ENCODE results near the gene ARL6IP6.
"Not testable (repeated sequence)": the region's sequence is repeated elsewhere in the genome, so short reads cannot be mapped to it uniquely, and the experiment has no call there.

The ARL6IP6 gene

DNA sequence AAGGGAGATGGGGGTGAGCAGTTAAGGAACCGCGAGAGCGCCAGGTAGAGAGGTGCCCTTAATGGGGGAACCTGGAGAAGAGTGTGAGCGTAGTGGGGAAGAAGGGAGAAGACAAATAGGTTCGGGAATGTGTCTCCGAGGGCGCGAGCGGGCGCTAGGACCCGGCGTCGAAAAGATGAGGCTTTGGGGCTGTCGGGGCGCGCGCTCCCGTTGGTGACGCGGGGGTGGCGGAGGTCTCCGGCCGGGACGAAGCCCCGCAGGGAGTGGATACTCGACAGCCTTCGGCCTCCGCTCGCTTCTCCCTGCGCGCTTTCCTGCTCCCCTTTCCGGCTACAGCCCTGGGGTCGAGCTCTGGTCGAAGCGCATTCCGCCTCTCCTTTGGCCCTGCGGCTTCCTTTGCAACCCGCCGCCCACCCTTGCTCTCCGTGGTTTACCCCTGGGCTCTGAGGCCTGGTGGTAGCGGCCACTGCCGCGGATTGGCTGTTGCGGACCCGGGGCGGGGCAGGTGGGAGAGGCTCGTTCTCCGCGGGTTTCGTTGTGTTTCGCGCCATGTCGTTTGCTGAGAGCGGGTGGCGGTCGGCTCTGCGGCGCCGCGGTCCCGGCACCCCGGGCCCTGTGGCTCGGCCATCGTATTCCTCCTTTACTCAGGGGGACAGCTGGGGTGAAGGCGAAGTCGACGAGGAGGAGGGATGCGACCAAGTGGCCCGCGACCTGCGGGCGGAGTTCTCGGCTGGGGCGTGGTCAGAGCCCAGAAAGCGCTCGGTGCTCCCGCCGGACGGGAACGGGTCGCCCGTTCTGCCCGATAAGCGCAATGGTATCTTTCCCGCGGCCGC, at the start of gene ARL6IP6:
Gene ARL6IP6 (plus strand): TSS at position 545 of the 833 bp plus-strand sequence. CDS start 5 bp downstream, at position 550.
- peak; percentile 92 for DNase-seq

DNA sequence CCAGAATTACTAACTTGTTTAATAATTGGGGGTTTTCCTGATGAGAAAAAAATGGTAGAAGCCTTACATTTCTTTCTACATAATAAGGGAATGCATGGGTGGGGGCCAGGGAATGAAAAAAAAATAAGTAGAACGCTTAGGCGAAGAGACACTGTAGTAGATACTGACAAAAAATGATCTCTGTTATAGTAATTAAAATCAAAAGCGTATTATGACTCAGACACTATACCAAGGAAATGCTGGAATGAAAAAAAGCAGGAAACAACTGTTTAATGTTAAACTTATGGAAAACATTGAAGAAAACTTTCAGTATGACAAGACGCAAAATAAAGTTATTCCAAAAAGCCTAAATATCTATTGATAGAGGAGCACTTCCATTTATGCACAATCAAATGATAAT, 44.1 kb upstream of the ARL6IP6 start:
- no peak for DNase-seq

DNA sequence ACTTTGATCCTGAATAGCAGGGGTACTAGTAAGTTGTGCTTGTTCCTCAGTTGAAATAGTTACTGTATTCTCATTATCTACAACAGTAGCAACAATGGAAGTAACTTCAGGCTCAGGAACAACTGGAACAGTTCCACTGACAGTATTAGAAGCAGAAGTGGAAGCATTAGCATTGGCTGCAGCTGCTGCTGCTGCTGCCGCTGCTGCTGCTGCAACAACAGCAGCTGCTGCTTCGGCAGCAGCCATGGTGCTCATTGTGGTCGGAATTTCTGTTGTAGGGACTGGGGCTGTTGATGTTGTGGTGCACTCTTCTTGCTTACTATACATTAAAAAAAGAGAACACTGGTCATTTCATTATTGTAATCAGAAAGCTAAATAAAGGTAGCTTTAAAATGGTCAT, 42.0 kb upstream of the ARL6IP6 start:
- DNase-seq, result no peak

DNA sequence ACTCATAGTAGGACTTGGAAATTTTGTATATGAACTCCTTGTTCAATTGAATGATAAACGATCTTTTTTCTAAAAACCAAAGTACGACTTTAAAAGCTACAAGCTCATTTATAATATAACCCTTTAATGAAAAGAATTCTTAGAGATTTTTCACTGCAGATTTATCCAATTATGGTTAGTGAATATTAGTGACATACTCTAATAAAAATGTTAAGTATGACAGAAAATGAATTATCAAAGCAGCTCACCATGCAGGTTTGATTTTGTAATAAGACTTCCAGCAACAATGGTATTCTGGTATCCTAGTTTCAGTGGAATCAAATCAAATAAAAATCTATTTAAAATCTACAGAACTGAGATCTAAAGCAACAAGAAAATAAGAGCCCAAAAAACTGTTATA, 39.6 kb upstream of the ARL6IP6 start:
- no peak for DNase-seq

DNA sequence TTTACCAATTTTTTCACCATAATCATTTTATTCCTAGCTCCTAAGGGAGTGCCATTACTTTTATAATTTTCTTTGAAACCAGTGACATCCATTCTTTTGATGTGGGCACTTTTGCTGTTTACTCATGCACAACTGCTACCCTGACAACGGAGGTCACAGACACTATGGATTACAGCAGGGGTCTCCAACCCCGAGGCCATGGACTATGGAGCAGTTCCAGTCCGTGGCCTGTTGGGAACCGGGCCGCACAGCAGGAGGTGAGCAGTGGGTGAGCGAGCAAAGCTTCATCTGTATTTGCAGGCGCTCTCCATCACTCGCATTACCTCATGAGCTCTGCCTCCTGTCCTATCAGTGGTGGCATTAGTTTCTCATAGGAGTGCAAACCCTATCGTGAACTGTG, 35.8 kb upstream of the ARL6IP6 start:
- no peak for DNase-seq

DNA sequence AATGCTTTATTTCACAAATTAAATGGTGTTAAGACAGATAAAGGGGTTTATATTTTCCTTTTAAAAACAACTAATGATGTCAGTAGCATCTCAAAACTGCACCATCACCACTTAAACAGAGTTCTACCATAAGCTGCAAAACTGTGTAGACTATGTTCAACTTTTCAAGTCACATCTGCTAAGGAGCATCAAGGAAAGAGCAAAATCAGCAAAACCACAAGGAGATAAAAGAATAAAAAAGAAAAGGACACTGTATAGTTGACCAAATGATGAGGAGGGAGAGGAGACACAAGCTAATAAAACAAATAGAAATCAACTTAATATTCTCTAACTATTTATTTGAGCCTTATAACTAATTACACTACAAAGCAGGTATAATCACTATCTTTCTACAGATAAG, 35.0 kb upstream of the ARL6IP6 start:
- no peak for DNase-seq

DNA sequence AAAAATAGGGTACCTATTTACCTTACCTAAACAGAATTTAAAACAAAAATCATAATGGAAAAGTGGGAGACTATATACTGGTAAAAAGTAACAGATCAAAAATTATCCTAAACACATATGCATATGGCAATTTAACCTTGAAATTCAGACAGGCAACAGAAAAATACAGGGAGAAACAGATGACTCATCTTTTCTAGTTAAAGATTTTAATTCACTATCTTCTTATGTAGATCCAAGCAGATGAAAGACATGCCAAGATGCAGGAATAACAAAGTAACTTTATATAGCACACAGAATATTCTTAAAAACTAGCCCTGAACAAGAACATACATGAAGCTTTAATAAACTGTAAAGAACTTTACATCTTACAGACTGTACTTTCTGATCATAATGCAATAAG, 32.1 kb upstream of the ARL6IP6 start:
- no peak for DNase-seq

DNA sequence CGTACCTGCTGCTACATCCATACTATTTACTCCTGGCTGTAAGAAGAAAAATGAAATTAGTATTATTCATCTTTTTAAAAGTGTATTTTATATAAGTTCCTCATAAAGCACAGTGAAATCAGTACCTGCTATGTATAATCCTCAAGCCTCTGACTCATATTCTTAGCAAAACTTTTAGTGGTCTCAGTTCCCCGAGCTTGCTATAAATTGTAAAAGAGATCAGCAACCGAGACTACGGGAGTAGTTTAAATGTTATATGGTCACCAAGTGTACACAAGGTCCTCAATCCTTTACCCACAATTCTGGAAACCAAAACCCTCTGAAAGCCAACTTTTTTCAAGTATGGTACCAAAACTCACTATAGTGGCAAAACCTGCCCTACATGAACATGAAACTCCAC, 25.4 kb upstream of the ARL6IP6 start:
- DNase-seq, result no peak

DNA sequence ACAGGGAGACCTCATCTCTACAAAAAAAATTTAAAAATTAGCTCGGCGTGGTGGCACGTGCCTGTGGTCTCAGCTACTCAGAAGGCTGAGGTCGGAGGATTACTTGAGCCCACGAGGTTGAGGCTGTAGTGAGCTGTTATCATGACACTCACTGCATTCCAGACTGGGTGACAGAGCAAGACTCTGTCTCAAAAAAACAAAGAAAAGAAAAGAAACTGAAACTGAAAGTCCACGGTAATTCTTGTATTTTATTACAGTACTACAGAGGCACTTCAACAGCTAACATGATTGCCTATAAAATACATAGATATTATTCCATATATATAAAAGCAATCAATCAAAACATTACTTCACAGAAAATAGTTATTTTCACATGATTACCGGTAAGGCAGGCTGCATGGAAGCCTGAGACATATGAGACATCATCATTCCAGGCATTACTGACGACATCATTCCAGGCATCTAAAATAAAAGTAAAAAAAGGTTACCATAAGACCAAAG, 24.2 kb upstream of the ARL6IP6 start:
- no peak for DNase-seq

DNA sequence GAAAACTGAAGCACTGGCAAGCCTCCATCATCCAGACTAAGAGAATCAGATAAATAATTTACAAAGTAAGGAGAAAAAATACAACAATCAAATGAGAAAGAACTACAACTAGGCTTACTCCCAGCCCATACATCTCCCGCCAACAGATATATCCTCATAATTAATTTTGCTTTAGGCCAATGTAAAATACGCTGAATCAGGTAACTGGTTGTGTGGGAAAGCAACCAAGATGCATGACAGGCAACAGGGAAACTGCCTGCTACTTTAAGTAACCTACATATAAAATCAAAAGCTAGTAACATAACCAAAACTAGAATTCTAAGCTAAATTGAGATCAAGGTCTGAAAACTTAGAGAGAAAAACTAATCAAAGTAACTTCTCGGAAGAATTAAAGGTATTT, 22.7 kb upstream of the ARL6IP6 start:
- no peak for DNase-seq

DNA sequence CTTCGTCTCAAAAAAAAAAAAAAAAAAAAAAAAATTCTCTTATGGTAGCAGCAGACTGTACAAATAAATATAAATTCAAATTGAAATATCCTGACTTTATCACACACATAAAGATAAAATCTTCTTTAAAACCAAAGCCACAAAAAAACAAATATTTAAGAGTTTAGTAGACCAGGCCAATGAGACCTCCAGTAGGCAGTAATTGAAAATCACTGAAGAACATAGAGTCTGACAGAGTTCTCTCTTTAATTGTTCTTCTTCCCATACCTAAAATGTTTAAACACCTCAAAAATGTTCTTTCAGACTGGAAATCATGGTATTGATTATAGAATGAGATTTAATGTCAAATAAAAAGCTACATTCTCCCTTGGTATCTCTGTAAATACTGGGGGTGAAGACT, 21.9 kb upstream of the ARL6IP6 start:
- no peak for DNase-seq

DNA sequence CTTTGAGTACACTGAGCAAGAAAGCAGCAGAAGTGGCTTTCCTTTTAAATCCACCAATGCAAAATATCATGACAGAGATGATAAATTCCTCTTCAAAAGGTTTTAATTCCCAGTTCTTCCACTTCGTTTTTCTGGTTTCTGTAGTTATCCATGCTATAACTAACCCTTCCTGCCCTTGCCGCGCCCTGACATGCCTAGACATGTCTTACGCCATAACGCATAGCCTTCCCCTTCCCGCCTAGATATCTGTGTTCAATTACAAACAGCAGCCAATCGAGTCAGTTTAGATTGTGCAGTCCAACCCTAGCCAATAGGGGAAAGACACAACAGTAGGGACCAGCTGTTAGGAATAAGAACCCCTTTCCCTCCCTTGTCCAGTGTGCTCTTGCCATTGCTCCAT, 17.2 kb upstream of the ARL6IP6 start:
- no peak for DNase-seq

DNA sequence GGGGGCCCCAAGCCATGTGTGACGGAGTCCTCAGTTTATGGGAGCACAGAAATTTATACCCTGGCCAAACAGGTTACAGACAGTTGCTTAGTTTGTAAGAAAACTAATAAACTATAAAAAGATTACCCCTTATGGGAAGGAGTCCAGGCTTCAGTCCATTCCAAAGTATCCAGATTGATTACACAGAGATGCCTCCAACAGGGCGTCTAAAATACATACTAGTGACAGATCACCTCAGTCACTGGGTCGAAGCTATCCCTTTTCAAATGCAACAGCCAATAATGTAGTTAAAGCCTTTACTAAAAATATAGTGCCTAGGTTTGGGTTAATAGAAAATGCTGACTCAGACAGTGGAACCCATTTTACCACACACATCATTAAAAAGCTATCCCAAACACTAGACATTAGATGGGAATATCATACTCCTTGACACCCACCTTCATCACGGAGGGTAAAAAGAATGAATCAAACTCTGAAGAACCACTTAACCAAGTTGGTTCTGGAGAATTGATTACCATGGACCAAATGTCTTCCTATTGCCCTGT, 11.9 kb upstream of the ARL6IP6 start:
- DNase-seq, result no peak

DNA sequence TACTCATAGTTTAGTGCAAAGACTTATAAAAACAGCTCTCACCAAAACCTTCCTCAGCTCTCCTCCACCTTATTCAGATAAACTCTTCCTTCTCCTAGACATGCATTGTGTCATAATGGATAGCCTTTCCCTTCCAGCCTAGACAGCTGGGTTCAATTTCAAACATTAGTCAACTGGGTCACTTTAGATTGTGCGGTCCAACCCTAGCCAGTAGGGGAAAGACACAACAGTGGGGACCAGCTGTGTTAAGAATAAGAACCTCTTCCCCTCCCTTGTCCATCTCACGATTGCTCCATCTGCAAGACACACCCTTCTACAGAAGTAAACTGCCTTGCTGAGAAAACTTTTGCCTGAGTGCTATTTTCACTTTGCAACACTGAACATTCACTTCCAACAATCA, 9.7 kb upstream of the ARL6IP6 start:
- no peak for DNase-seq

DNA sequence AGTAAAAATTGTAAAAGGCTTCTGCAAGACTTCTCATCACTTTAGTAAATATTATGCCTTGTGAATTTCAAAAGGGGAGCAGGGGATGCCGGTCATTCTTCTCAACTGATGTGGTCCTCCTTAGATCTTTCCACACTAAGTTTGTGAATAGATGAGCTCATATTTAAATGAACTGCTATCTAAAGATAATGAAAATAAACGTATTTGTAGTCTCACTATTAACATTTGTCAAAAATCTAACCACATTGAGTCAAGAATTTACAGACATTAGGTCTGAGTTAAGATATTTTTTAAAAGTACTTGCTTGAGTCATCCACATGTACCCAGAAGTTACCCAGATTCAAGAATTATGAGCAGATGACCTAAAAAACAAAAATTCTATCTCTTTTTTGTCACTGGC, 7.7 kb upstream of the ARL6IP6 start:
- no peak for DNase-seq

DNA sequence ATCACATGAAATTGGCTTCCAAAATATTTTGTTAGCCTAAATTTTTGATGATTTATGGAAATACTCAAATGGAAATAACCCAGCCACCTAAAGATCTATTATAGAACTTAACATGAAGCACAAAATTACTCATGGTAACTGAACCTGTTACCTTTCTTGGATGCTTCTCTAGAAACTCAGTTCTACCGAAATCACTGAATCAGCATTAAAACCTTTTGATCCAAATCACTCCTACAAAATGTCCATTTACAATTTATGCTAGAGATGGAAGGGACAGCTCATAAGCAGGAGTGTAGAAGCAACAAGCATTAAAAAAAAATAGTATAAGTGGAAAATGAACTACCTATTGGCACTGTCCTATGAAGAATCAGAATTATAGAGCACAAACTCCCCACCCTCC, 3.3 kb upstream of the ARL6IP6 start:
- DNase-seq, result no peak

DNA sequence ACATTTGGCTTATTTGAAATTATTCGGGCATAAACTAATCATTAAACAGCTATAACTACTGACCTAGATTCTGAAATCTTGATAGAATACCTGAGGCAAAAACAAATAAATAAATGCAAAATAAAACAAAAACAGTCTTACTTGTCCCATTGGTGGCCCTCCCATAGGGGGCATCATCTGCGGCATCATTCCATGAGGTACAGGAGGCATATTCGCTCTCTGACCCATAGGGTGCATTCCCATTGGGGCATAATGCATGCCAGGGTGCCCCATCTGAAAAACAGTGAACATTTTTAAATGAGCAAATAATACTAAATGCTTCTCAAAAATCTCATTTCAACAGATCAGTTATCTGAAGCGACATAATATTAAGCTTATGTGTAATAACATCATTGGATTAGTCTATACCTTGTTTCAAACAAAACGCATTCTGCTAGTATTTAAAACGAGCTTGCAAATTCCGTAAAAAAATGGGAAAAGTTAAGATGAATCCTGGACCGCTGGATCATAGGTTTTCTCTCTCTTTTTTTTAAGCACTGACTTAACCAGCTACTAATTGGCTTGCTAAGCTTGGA, 2.5 kb upstream of the ARL6IP6 start:
- DNase-seq, result no peak

DNA sequence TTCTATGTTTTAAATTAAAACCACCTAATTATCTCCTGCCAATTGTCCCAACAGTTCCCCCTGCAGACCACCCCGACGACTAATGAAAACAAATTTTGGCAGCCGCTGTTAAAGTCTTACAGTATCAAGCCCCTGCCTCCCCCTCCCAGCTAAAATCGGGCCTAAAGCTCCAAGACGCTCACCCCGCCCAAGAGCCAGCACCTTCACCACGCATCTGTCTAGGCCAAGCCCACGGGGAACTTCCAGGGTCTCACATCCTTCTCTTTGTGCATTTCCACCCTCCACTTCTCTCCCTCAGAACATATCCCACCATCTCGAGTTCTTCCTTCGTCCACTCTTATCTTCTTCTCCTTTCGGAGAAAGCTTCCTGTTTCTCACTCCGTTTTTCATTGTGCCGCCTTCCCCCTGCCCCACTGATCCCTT, 1.6 kb upstream of the ARL6IP6 start:
- DNase-seq, result peak; percentile 24

DNA sequence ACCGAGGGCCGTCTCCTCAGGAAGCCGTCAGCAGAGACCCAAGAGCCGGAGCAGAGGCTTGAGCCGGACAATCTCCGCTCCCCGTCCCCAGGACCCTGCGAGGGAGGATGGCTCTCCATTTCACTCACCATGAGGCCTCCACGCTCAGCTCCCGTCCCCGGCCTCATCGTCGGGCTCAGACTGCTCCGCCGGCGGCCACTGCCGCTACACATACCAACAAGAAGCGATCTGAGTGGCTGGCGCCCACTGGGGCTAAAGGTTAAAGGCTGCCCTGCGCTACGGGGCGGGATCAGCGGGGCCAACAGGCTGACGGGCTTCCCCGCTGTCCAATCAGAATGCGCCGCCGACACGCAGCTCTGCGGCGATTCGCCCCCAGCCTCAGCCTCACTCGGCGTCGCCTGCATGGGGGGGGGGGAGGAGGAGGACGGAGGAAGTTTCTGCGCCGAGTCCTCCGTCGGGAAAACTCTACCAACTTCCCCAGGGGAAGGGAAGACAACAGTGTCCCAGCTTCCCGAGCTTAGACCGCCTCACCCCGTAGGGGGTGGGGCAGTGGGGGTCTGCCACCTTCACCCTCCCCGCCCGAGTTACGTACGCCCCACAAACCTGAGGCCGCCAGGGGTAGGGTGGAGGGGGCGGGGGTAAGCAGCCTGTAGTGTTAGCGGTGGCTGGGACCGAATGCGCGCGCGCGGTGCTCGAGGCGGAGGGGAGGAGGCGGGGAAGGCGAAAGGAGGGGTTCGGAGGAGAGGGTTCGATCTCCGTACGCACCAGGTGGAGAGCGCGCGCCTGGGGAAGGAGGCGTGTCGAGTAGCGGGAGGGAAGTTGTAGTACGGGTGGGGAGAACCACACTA, 968 bp upstream of the ARL6IP6 start, which contains the start of gene PRPF40A:
Gene PRPF40A (minus strand): TSS at position 234 of the 848 bp plus-strand sequence. CDS start 22 bp downstream, at position 212.
- DNase-seq, result peak; percentile 95

DNA sequence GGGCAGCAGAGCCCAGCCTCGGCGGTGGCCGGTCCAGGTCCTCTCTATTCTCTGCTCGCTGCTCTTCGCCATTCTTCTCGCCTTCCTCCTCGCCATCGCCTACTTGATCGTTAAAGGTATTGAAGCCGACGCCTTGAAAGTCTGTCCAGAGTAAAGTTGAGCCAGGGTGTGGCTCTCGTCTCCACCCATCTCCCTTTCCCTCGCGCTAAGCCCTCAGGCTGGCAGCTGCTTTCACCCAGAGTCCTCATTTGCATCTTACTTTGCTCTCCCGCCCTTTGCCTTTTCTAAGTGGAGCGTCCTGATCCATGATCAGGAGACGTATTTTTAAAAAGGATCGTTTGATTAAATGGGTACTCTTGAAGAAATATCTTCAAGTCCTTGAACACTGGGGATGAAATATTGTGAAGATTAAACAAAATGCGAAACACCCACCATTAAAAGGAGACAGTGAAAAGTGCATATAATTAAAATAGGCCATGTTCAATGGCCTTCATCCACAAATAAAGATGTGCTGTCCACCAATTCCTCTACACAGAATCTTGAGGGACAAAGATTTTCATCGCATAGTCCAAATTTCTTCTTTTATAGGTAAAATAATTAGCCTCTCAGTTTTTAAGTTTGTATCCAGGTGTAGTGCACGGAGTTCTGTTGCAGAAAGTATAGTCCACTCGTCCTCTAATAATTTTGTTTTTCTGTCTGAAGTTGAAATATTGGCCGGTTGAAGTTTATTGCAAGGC, 657 bp downstream of the ARL6IP6 start:
- DNase-seq, result peak; percentile 55

DNA sequence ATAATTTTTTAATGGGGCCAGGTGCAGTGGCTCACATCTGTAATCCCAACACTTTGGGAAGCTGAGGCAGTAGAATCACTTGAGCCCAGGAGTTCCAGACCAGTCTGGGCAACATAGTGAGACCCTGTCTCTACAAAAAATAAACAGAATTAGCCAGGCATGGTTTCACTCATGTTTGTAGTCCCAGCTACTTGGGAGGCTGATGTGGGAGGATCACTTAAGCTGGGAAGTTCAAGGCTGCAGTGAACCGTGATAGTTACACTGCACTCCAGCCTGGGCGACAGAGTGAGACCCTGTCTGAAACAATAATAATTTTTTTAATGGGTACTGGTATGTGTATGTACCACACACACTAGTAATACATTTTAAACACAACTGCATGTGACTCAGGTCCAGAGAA, 2.4 kb downstream of the ARL6IP6 start:
- DNase-seq, result no peak

DNA sequence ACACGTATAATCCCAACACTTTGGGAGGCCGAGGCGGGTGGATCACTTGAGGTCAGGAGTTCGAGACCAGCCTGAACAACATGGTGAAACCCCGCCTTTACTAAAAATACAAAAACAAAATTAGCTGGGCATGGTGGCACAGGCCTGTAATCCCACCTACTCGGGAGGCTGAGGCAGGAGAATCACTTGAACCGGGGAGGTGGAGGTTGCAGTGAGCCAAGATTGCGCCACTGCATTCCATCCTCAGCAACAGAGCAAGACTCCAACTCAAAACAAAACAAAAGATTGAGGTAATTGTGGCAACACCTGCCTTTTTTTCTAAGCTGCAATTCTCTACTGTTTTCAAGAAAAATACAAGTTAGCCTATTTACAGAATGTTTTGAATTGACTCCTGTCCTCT, 4.2 kb downstream of the ARL6IP6 start:
- not testable (repeated sequence) for DNase-seq

Data from NCI-H2171 (cell line).